NCI-H1048 (cell line): ENCODE measurements around the gene ABLIM1.

Source experiments
- DNase-seq: peaks from one replicate; lab custom pipeline; 2025; lab: John Stamatoyannopoulos, UW

ABLIM1 gene

DNA sequence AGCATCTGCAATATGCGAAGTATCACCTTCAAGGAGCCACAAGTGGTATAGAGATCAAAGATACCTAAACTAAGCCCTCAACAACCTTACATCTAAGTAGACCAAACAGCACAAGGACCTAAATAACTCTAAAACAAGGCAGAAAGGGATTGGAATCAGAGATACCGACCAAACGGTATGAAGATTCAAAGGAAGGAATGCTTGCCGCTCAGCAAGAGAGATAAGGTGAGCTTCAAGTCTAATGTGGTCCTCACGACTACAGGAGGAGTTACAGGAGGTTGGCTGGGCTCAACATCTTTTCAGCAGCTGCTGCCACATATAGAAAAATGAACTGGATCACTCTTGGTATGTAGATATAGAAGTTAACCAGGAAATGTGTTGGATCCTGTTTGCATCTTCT is 11.6 kb downstream of the ABLIM1 start:
- no peak for DNase-seq

- DNase-seq: no peak
Observed at GRCh38 chr10:114645706-114646105, 12.4 kb downstream of the ABLIM1 start.

DNA sequence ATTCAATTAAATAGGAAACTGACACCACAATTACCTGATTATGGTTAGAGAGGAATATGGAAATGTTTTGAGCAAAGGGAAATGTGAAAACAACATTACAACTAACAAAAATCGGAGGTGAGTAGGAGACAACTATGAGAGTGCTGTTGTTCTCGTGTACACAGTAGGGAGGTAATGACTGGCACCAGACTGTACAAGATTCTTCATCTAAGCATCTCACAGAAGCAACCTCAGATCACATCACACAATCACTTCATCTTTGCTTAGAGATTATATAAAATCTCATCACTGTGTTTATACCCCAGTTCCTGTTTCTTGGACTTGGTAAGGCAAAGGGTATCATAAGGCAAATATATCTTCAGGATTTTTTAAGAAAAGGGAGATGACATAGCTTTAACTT is 14.9 kb downstream of the ABLIM1 start:
- no peak for DNase-seq

DNA sequence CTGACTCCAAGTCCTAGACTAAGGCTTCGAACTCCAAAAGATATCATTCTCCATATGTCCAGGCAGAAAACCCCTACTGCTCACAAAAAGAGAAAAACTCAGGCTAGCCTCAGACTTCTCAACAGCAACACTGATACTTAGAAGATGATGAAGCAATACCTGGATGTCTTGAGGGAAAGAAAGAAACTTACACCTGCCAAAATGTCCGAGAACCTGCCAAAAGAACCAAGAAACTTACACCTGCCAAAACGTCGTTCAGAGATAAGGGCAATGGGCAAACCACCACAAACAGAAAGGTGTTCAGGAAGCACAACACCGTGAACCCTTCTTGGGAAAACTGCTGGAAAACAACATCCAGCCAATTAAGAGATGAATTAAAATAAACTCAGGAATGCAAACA is 15.3 kb downstream of the ABLIM1 start:
- no peak for DNase-seq

GRCh38 chr10:114638821-114639625 is 19.1 kb downstream of the ABLIM1 start:
- no peak for DNase-seq

DNA sequence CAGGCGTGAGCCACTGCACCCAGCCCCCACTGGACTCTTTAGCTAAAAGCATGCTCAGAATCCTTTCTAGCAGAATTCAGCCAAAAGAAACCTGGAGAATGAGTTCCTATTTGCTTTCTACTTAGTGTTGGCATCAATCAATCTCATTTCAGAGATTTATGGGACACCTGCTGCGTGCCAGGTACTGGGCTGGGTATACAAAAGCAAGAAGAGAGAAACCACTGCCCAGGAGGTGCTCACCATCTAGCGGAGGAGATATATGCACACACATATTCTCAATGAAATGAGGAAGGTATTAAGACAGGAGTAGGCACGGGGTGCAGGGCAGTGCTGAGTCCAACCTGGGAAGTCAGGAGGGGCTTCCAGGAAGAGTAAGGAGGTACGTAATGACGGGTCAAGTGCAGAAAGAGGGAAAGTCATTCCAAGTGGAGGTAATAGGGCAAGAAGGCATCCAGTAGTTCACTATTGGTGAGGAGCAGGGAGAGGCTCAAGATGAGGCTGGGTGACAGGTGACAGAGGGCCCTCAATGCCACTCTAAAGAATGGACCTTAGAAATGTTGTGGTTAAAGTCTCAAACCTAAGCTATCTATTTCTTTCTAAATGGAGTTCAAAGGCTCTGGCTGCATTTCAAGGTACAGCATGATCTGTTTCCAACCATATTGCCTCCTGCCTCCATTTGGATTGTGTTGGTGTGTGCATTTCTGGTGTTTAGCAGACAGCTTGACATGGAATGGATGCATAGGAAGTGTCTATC is 22.1 kb downstream of the ABLIM1 start:
- no peak for DNase-seq

DNA sequence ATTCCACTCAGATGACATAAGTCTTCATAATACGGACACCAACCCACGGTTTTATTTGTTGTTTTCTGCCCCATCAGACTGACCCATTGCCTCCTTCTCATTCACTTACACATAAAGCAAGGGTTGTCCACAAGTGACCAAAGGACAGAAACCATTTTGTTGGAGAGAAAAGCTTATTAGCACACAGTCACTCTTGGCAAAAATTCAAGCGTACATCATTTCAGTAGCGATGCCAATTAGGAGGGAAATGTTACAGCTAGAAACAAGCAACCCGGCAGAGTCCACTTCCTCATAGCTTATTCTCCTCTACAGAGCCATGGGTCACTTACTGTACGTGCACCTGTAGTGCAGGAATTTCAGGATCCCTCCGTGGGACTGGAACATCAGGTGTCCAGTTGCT is 23.0 kb downstream of the ABLIM1 start:
- DNase-seq: no peak

DNA sequence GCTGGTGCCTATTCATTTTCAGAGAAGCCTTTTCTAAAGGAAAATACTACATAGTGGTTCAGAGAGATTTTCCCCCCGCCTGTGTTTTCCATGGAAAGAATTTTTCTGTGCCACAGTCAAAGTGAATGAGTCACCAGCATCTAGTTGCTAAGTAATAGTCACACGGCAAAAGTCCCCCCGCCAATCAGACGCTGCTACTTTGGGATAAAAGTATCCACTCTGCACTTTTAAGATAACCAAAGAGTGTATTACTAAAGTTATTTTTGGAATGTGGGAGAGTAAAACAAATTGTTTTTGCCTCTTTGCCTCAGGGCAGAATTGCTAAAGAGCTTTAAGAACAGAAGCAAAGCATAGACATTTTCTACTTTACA is 23.5 kb downstream of the ABLIM1 start:
- peak; percentile 63 for DNase-seq

- DNase-seq: no peak
Observed at GRCh38 chr10:114632869-114633715, 25.0 kb downstream of the ABLIM1 start.

DNA sequence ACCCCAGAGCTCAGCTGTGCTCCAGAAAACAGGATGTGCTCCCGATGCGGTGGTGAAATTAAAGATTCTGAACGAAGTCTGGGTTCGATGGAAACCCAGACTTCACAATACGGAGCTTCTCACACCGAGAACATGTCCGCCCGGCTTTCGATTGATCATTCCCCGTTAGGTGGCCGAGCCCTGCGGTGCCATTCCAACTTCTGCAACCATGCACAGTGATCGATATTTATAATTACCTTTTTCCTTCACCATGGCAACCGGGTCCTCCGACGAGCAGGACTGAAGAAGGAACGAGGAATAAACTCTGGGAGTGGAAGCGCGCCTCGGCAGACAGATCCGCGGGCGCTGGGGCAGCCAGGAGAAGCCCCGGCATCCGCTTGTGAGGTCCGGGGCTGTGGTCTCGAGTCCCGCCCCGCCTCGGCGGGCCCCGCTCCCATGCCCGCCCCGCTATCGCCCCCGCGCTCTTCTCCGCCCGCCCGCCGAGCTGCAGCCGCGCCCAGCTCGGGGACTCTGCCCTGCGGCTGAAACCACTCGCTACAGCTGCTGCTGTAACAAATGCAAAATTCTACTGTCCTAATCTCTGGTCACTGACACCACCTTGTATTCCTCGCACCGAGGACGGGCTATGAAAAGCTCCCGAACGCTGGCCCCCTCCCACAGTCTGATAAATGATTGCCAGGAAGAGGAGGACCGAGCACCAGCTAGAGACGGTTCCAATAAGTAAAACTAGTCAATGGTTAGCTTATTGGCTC is 26.2 kb downstream of the ABLIM1 start:
- no peak for DNase-seq

GRCh38 chr10:114631090-114631665 is 26.9 kb downstream of the ABLIM1 start:
- no peak for DNase-seq

DNA sequence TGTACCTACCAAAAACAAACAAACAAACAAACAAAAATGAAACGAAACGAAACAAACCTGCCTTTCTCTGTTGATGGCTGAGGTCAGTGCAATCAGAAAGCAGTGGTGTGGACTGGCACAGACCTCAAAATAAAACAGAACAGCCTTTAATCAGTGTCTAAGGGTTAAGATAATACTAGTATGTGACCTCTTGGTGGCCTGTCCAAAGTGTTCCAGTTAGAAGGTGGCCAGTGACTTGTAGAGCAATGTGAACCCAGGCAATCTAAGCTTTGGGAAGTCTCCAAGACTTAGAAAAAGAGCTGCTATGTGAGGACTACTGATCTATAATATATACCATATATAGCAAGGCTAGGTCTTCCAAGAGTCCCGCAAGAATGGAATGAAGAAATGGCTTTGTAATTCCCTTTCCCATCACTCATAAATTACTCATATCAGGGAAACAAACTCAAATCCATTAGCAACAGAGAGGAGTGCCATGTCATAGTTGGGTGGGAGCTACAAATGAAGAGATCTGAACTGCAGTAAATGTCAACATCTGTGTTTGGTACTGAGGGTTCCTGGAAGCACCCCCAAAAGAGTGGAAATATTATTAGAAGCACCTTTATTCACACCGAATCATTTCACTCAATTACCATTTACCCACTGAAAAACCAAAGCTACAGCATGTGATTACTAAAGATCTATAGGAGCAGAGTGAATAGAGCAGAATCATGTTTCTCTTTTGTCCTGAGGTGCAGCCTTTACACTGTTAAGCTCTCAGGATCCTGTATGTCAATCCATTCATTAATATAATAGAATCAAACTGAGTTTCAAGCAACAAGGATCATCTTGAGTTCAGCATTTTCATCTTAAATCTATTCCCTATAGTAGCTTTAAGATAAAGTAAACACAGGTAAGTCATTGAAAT is 28.0 kb downstream of the ABLIM1 start:
- DNase-seq: no peak

- no peak for DNase-seq
Observed at GRCh38 chr10:114629083-114629823, 28.8 kb downstream of the ABLIM1 start.

DNA sequence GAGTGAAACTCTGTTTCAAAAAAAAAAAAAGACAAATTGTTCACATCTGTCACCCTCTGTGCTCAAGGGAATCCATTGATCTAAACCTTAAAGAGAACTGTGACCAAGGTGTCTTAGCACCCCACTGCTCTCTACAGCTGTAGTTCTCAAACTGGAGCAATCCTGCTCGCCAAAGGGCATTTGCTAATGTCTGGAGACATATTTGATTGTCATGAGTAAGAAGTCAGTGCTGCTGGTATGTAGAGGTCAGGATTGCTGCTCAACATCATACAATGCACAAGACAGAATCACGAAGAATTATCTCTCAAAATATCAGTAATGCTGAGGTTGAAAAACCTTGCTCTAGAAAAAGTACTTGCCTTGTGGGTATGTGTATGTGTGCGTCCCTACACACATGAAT is 30.0 kb downstream of the ABLIM1 start:
- no peak for DNase-seq

GRCh38 chr10:114626841-114627240 is 31.2 kb downstream of the ABLIM1 start:
- DNase-seq: no peak

DNA sequence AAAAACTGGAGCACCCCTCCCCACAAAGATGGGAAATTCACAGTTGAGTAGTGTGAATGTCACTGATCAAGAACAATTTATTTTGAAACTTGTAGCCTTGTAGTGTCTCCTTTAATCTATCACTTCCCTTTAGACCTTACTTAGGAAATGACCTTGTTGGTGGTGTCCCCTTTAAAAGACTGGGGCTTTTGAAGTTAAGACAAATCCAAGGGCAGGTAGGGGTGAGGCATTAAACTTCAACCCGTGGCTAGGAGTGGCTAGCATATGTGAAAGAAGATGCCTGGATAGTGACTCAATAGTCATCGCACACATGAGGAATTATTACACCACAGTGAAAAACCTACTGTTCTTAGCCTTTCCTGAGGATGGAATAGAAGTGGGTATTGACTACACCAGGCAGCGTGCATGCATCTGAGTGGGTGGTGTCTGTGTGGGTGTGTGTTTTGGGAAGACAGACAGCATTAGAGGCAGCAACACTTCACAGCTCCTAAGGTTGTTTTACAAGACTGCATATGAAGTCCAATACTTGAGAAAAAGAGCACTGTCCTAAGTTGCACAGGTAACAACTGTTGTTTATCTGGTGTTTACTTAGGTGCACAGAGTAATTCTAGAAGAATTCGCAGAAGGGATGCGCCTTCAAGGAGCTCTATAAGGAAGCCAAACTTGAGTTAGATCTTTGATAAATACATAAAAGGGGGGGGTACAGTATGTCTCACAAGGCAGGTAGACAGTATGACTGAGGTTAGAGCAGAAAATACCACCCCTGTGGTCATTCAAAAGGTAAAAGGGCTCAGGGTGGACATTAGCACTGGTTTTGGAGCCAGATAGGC is 32.9 kb downstream of the ABLIM1 start:
- DNase-seq: no peak

- DNase-seq: no peak
Observed at GRCh38 chr10:114624422-114624821, 33.7 kb downstream of the ABLIM1 start.

DNA sequence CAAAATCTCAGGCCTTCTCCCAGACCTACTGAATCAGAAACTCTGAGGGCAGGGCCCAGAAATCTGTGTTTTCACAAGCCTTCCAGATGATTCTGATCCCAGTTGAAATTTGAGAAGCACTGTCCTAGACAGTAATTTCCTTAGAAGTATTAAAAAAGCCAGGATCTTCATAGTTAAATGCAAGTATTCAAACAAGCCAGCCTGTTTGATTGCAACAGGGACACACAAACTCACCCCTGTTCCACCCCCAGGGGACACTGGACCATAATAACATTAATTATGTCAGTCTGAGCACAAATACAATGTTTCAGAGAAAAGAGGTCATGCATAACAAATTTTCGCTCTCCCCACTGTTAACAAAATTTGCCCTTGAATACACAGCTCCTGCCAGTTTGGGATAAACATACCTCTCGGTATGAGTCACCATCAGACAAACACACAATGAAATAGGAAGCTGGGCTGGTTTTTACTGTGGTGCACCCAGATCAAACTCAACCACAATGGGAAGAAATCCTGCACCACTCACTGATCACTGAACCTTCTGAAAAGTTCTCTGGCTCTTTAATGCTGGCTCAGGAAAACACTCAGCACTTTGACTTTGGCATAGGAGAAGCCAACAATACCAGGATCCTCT is 34.3 kb downstream of the ABLIM1 start:
- peak; percentile 50 for DNase-seq
